PFSK-1 (cell line): Measurements from ENCODE around the gene SLC25A42.

Experiments used
- POLR2AphosphoS5 ChIP-seq: IDR thresholded peaks from 2 replicates; pipeline ENCODE4 v1.6.1; 2012; ENCODE audit warnings: low read depth, mild to moderate bottlenecking, control low read depth, low read length, moderate library complexity
- SIN3A ChIP-seq: IDR thresholded peaks from 2 replicates; pipeline ENCODE4 v1.6.1; 2012; ENCODE audit warnings: mild to moderate bottlenecking, low read length, moderate library complexity, borderline replicate concordance; ENCODE audit not compliant: insufficient read depth
- TAF1 ChIP-seq: IDR thresholded peaks from 2 replicates; pipeline ENCODE4 v1.6.1; 2012; ENCODE audit warnings: low read length, control low read depth, borderline replicate concordance; ENCODE audit not compliant: insufficient read depth
- TF ChIP-seq, protein P1 (sequence below), 2 experiments: IDR thresholded peaks; 2 replicates each; pipeline versions ENCODE4 v1.6.1 to v1.8.0; 2011 to 2012; ENCODE audit warnings: low read depth in 2 of 2, low read length in 2 of 2, control low read depth in 1 of 2, inconsistent platforms in 1 of 2, mild to moderate bottlenecking in 1 of 2, moderate library complexity in 1 of 2; ENCODE audit not compliant: insufficient read depth in 1 of 2

DNA sequence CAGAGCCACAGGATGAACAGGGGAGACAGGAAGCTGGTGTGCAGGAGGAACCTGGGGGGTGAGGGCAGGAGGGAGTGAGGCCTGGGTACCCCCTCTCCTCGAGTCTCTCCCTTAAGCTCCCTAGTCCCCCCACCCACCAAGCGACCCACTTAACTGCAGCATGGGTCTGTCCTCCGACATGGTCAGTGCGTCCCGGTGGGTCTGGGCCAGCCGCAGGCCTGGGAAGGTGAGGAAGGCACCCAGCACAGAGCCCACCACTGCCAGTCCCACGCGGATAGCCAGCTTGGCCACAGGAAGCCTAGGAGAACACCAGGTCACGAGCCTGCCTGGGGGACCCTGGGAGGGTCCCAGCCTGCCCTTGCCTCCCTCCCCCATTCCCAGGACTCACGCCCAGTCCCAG lies 57.6 kb downstream of the SLC25A42 start:
- TF ChIP-seq, protein P1, sequence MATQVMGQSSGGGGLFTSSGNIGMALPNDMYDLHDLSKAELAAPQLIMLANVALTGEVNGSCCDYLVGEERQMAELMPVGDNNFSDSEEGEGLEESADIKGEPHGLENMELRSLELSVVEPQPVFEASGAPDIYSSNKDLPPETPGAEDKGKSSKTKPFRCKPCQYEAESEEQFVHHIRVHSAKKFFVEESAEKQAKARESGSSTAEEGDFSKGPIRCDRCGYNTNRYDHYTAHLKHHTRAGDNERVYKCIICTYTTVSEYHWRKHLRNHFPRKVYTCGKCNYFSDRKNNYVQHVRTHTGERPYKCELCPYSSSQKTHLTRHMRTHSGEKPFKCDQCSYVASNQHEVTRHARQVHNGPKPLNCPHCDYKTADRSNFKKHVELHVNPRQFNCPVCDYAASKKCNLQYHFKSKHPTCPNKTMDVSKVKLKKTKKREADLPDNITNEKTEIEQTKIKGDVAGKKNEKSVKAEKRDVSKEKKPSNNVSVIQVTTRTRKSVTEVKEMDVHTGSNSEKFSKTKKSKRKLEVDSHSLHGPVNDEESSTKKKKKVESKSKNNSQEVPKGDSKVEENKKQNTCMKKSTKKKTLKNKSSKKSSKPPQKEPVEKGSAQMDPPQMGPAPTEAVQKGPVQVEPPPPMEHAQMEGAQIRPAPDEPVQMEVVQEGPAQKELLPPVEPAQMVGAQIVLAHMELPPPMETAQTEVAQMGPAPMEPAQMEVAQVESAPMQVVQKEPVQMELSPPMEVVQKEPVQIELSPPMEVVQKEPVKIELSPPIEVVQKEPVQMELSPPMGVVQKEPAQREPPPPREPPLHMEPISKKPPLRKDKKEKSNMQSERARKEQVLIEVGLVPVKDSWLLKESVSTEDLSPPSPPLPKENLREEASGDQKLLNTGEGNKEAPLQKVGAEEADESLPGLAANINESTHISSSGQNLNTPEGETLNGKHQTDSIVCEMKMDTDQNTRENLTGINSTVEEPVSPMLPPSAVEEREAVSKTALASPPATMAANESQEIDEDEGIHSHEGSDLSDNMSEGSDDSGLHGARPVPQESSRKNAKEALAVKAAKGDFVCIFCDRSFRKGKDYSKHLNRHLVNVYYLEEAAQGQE (IDR thresholded peaks at IDR 0.05; ENCODE audit: insufficient read depth in 1 of 2, low read depth in 2 of 2, low read length in 2 of 2): no peak
- TF ChIP-seq TAF1 (no peak), POLR2AphosphoS5 (no peak), SIN3A (no peak)
